GM21515 (cell line): Measurements from ENCODE around the gene RPS24.
"Not testable (repeated sequence)": the region's sequence is repeated elsewhere in the genome, so short reads cannot be mapped to it uniquely, and the experiment has no call there.

Experiments
- ATAC-seq: cut with Tn5 transposase; IDR thresholded peaks from one replicate; pipeline ENCODE4 v1.9.1; 2021; ENCODE audit not compliant: unreplicated experiment

RPS24 gene

GRCh38 chr10:78047314-78047891 lies 13.7 kb downstream of the RPS24 start:
- ATAC-seq = peak; percentile 58

GRCh38 chr10:78049851-78050250 lies 16.2 kb downstream of the RPS24 start:
- ATAC-seq = no peak

DNA sequence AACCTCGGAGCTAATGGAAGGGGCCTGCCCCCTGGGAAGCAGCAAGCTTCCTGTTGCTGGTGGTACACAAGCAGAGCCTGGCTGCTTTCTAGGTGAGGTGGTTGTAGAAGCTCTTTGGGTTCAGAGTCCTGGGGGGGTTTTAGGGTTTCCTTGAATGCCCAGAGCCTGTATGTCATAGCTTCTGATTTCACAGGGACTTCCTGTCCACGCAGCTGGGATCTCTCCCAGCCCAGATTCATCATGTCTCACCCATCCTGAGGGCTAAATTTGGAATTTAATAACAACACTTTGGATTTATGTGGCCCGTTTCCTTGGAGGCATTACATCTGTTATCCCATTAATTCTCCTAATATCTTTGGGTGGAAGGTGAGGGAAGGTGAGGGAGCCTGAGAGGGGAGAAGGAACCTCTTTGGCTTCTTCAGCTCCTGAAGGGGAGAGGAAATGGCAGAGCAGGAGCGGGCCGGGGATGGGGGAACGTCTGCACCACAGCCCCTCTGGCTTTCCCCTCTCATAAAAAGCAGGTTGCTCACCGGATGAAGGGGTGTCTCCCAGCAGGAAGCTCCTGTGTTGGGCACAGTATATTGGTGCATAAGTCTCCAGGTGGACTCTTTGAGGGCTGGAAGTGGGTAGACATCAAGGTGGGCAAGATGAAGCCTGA lies 19.7 kb downstream of the RPS24 start:
- ATAC-seq = no peak

- no peak for ATAC-seq
These were observed 24.9 kb downstream of the RPS24 start for GRCh38 chr10:78058562-78058961.

DNA sequence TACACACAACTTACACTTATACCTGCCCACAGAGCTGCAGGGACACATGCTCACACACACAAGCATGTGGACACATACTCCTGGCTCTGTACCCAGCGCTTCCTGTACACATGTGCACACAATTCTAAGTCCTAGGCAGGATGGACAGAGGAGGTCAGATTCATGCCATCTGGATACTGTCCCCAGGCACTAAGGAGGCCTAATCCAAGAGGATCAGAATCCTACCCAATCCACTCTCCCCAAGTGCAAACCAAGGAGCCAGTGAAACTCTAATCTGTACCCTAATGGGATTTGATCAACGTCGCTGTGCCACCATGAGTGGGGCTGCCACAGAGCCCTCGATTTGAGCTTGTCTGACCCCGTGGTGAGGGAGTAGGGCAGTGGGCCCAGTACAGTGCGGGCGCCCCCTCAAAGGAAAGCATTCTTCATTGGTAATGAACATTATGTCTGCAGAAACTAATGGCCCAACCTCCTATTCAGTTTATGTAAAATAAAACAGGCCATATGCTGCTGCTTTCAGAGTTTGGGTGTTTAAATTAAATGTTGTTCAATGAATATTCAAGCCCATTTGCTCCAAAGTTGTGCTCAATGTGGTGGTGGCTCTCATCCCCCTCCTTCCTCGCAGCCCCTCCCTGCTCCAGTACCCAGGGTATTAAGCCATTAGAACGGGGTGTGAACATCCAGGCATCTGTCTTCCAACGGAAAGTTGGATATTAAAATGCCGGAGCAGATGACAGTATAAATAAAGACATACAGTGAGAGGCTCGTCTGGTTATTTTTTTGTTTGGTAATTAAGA lies 26.4 kb downstream of the RPS24 start:
- ATAC-seq = no peak

DNA sequence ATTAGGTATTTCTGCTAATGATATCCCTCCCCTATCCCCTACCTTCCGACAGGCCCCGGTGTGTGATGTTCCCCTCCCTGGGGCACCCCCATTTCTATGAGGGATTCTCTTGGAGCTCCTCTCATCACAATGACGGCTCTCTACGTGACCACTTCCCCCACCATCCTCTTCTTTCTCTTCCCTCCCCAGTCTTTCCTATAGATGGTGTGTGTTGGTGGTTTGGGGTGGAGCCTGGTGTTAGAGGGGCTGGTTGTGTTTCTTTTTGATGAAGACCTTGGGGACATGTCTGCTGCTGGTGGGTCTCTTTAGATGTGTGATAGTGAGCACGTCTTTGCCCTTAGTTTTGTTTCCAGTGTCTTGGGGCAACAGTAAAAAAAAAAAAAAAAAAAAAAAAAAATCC lies 28.6 kb downstream of the RPS24 start:
- no peak for ATAC-seq

DNA sequence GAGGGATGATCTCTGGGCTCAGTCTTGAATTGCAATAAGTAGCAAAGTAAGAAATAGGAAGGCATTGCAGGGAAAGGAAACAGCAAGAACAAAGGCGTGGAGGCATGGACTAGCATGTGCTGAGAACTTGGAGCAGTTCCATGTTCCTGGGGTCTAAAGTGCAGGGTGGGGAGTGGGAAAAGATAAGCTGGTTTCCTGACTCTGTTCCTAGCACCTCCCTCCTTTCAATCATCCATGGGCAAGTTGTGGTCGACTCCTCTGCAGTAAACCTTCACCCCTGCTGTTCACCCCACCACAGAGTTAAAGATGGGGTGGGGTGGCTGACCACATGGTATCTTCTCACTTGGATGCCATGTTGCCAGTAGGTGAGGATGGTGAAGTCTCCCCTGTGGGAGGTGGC lies 29.6 kb downstream of the RPS24 start:
- no peak for ATAC-seq

DNA sequence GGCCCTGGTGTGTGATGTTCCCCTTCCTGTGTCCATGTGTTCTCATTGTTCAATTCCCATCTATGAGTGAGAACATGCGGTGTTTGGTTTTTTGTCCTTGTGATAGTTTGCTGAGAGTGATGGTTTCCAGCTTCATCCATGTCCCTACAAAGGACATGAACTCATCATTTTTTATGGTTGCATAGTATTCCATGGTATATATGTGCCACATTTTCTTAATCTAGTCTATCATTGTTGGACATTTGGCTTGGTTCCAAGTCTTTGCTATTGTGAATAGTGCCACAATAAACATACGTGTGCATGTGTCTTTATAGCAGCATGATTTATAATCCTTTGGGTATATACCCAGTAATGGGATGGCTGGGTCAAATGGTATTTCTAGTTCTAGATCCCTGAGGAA lies 31.3 kb downstream of the RPS24 start:
- not testable (repeated sequence) for ATAC-seq

GRCh38 chr10:78065611-78066010 lies 31.9 kb downstream of the RPS24 start:
- ATAC-seq = no peak

- no peak for ATAC-seq
These were observed 32.3 kb downstream of the RPS24 start for GRCh38 chr10:78066012-78066411.

- ATAC-seq = no peak
These were observed 33.2 kb downstream of the RPS24 start for GRCh38 chr10:78066728-78067430.

DNA sequence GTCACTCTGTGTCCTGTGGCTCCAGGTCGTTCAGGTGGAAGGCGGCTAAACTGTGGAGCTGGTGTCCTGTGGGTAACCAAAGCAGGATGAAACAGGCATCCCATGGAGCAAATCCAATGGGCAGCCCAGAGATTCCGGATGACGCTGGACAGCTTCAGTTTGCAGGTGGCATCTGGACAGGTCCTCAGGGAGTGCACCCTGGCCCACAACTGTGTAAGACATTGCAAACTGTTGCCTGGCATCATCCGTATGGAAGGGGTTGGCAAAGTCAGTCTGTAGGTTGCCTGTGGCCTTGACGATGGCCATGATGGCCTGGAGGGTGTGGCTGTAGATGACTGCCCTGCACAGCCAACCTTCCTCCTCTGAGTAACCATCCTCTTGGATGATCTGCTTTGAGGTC lies 35.5 kb downstream of the RPS24 start:
- no peak for ATAC-seq

GRCh38 chr10:78070064-78070463 lies 36.4 kb downstream of the RPS24 start:
- ATAC-seq = not testable (repeated sequence)

DNA sequence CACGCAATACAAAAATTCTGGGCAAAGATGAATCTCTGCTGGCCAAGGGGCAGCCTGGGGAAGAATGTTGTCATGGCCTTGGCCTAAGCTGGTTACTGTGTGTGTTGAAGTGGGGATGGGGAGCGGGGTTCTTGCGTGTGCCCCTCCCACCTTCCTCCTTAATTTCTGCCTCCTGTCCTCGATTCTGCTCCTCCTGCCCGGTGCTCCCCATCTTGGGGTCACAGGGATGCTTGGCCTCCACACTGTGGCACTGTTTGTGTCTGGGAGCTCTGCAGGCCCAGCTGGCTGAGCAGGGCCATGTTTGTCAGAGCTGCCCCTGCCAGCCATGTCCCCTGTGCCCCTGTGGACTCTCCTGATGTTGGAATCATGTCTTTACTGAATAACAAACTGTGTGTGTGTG lies 37.1 kb downstream of the RPS24 start:
- no peak for ATAC-seq

GRCh38 chr10:78071140-78071856 lies 37.6 kb downstream of the RPS24 start:
- ATAC-seq = no peak

DNA sequence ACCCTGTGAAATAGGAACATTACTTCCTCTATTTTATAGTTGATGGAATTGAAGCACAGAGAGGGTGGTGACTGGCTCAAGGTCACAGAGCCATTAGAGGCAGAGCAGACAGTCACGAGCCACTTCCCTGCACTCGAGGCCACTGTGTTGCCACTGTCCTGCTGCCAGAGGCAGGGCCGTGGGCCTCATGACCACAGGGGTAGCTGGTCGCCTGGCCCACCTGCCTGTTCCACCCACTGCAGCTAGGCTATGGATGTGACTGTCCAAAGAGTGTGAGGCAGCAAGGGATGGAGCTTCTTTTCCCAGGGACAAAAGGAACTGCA lies 38.2 kb downstream of the RPS24 start:
- no peak for ATAC-seq

DNA sequence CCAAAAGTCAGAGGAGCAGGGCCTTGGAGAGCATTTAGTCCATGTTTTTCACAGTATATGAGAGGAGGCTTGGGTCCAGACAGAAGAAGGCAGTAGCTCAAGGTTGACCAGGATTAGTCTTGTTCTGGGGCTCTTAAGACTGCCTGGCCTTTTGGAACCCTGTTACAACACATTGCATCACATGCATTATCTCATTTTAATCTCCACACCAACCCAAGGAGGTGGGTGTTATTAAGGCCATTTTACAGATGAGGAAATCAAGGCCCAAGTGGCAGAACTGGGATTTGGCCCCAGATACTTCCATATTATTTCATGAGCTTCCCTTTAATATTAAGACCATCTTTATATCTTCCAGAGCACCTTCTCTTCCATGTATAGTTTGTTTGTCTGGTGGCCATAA lies 38.8 kb downstream of the RPS24 start:
- no peak for ATAC-seq

GRCh38 chr10:78075806-78076205 lies 42.1 kb downstream of the RPS24 start:
- ATAC-seq = not testable (repeated sequence)

- no peak for ATAC-seq
These were observed 45.1 kb downstream of the RPS24 start for GRCh38 chr10:78078539-78079330.

DNA sequence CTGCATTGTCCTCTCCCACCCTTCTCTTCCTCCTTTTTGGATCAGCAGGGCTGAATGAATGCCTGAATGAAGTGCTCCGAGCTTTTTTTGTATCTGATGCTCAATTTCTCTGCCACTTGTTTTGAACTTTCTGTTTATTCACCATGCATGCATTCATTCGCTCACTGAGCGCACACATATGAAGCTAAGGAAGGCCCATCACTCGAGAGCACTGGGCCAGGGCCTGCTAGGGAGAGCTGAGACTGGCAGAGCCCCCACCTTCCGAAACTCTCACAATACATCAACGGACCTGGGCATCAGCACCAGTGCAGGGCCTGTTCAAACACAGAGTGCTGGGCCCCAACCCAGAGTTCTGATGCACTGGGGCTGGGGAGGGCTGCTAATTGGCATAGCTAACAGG lies 45.7 kb downstream of the RPS24 start:
- ATAC-seq = no peak
